A673 (cell line): Measurements from ENCODE around the gene SNAP29.

Experiments used
- EZH2 ChIP-seq: fragments of 200-600 bp; sonication (generic); IDR thresholded peaks from 2 replicates; pipeline ENCODE4 v1.6.1; 2017; ENCODE audit warnings: borderline replicate concordance, low read depth, mild to moderate bottlenecking, mixed read lengths, antibody characterized with exemption, low read length; ENCODE audit not compliant: poor library complexity, severe bottlenecking
- TF ChIP-seq, protein P1 (sequence below): fragments of 300-800, 200-600 bp; sonication (generic); conservative IDR thresholded peaks from 2 replicates; pipeline ENCODE4 v1.5.1; 2017; ENCODE audit warnings: low read depth, mild to moderate bottlenecking, antibody characterized with exemption, low read length, moderate library complexity, mixed read lengths

DNA sequence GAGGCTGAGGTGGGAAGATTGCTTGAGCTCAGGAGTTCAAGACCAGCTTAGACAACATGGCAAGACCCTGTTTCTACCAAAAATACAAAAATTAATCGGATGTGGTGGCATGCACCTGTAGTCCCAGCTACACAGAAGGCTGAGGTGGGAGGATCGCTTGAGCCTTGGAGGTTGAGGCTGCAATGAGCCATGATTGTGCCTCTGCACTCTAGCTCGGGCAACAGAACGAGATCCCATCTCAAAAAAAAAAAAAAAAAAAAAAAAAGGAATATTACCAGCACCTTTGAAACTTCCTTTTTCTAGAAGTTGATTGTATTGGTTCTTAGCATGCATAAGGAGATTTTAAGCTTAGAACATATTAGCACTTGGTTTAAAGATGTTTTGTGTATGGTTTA, 69.8 kb downstream of the SNAP29 start:
- TF ChIP-seq, protein P1, sequence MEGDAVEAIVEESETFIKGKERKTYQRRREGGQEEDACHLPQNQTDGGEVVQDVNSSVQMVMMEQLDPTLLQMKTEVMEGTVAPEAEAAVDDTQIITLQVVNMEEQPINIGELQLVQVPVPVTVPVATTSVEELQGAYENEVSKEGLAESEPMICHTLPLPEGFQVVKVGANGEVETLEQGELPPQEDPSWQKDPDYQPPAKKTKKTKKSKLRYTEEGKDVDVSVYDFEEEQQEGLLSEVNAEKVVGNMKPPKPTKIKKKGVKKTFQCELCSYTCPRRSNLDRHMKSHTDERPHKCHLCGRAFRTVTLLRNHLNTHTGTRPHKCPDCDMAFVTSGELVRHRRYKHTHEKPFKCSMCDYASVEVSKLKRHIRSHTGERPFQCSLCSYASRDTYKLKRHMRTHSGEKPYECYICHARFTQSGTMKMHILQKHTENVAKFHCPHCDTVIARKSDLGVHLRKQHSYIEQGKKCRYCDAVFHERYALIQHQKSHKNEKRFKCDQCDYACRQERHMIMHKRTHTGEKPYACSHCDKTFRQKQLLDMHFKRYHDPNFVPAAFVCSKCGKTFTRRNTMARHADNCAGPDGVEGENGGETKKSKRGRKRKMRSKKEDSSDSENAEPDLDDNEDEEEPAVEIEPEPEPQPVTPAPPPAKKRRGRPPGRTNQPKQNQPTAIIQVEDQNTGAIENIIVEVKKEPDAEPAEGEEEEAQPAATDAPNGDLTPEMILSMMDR = no peak
- TF ChIP-seq EZH2 = no peak
